Right renal pelvis (tissue), 4 donors: ENCODE results near the gene SYT6. TPM values are rescaled to one million over a fixed set of nuclear protein-coding genes. Genes with fewer than 3 reads are reported as not detected.

Experiments used
- DNase-seq, 4 donors: peaks; one replicate each; pipeline ENCODE4 v3.0.0-alpha.2; 2013; ENCODE audit warnings: low read depth in 4 of 4, low spot score in 3 of 4, missing footprints in 1 of 4
- polyA plus RNA-seq, 4 donors: library from polyadenylated mRNA; unstranded; fragments of 120-200 nt; gene quantifications; one replicate each; pipeline ENCODE4 v1.2.1, GENCODE V29; 2013; ENCODE audit not compliant: insufficient read length in 4 of 4

Gene SYT6
- polyA plus RNA-seq, 4 donors = 1.3 to 1.7 (median 1.5) TPM

DNA sequence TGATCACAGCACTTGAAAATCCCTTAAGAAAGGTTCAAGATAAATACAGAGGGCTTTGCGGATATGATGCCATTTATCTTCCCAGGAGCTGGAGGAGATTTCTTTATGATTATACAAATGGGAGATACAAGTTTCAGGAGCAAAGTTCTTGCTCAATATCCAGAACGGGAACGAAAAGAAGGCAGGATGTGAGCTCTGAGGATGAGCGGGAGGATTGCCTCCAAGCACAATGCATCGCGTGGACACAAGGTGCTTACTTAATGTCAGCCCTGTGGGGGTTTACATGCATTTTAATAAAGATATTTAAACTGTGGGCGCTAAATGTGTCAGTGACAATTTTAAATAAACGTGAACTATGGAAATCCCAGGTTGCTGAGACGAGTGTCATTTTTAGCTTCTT lies 59.0 kb downstream of the SYT6 start:
- DNase-seq = no peak

DNA sequence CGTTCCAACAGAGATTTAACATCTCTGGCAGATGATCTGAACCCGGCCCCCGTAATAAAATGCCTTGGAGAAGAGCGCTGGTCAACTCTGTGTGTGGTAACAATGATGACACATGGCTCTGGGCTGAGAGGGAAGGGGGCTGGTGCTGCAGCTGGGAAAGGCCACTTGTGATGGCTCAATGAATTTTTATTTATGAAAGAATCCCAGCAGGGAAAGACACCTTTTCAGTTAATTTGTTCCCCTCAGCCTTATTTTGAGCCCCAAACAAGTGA lies 59.4 kb downstream of the SYT6 start:
- DNase-seq = no peak

DNA sequence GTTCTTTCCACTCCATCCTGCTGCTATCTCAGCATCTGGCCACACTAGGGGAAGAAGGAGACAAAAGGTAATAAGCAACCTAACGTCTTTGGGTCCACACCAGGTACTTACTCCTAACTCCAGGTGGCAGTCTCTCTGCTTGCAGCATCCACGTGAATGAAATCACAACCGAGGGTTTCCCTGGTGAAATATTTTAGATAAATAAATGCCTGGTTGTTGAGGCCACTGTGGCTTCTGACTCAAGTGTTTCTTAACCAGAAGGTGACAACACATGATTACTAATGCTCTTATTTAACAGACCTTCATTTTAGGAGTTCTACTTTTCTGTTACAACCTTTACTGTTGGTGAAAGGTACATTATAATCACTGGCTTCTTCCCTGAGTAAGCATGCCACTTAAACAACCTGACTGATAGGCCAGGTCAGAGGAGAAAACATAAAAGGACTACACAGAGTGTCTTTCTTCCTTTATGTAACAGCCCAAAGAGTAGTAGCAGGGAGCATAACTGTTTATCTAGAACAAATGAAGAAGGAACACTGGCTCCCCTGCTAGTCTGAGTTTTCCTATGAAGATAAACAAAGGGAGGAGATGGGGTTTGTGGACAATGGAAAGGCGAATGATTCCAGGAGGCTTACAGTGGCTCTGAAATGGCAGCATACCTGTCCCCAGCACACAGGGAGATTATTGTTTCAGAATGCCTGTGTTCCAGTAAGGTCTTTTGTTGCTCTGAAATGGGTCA lies 59.9 kb downstream of the SYT6 start:
- DNase-seq = no peak

DNA sequence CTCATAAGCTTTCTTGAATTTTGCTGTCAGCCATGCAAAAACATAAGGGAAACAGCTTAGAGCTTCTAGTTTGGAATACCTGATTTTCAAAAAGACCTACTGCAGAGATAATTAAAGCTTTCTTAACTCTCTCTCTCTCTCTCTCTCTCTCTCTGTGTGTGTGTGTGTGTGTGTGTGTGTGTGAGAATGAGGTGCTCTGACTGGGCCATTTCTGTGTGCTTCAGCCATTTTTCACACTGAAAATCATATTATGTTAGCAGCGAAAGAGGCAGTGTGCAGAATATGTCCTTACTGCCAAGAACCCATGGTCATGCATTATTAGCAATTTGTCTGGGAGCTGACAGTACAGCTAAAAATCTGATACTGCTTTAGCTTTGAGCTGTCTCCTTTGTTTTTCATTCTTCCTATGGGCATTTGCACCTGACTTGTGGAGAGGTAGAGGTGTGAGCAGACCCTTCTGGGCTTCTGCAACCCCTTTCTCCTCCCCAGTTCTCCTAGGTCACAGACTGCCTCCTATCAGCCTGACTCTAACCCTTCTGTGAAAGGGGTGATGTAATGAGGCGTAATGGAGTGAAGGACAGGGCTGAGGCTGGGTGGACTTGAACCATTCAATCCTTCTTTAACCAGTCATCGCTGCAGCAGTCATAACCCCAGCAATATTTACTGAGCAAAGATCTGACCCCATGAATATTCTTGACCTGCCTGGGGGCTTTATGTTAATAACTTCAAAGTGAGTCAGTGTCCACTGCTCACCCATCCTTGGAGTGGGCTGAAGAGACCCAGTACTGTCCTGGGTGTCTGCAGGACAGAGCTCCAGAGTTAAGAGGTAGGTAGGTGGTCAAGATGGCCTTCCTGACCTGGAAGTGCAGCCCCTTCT lies 61.2 kb downstream of the SYT6 start:
- no peak for DNase-seq

DNA sequence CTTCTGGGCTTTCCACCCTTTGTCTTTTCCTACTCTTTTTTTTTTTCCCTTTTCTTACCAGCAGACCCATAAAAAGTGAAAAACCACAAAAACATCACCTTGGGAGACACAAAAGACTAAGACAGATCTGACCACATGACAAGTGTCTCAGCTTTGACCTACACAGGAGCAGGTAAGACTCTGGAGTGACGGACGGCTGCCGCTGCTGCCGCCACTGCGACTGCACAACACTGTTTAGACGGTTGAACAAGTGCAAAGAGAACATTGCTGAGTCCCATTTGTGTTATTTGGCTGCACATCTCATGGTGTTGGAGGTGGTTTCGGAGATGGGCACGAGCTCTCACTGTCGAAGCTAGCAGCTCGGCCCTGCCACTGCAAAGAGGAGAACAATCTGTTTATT lies 62.0 kb downstream of the SYT6 start:
- DNase-seq = no peak

DNA sequence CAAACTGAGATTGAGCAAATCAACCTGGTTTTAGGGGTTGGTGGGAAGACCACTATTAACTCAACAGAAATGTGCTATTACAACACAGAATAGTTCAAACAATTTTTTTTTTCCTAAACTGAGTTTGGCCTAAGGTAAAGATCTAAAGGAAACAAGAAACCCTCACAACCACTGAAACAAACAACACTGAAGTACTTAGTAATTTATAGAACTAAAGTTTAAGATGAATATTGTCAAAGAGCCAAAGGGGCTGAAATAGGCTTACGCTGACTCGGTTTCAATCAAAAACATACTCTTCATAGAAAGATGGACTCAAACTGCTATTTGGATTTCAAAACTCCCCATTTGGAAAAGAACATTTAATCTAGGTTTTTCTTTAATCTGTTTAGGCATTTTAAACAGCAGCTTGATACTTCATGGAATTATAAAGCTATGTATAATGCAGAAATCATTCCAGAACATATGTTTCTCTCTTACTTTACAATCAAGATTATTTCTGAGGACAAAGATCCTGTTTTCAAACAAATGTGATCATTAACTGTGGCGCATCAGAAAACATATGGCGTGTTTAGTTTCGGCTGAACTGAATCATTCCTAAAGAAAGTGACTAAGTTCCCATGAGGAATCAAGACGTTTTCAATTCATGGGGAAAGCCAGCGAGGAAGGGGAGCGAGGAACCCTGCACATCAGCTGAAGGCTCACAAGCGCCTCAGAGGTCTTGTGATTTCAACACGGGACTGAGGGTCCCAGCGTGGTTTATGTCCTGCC lies 62.7 kb downstream of the SYT6 start:
- DNase-seq = no peak

DNA sequence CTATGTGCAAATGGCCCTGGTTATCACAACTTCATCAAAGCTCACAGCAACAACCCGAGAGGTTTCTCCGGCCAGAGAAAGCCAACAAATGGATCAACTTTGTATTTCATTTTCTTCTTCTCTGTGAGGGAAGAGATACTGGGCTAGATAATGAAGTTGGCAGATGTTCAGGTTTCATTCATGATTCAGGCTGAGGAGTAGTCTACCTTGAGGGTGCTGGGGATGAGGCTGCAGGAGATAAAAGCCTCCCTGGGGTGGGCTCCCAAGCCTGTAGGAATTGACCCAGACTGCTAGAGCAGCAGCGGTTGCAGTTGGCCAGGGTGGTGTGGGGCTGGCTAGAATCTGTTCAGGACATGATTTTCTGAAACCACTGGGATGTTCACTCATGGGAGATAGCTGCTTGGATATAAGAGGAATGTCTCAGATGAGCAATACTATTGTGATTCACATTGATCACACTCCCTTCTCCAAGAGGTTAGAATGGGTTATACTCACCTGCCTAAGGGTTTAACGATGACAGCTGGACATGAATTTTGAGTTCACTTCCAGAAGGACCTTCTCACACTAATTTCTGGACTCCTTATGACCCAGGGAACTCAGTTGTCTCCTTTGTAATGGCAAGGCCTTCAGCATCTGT lies 64.0 kb downstream of the SYT6 start:
- DNase-seq = no peak

DNA sequence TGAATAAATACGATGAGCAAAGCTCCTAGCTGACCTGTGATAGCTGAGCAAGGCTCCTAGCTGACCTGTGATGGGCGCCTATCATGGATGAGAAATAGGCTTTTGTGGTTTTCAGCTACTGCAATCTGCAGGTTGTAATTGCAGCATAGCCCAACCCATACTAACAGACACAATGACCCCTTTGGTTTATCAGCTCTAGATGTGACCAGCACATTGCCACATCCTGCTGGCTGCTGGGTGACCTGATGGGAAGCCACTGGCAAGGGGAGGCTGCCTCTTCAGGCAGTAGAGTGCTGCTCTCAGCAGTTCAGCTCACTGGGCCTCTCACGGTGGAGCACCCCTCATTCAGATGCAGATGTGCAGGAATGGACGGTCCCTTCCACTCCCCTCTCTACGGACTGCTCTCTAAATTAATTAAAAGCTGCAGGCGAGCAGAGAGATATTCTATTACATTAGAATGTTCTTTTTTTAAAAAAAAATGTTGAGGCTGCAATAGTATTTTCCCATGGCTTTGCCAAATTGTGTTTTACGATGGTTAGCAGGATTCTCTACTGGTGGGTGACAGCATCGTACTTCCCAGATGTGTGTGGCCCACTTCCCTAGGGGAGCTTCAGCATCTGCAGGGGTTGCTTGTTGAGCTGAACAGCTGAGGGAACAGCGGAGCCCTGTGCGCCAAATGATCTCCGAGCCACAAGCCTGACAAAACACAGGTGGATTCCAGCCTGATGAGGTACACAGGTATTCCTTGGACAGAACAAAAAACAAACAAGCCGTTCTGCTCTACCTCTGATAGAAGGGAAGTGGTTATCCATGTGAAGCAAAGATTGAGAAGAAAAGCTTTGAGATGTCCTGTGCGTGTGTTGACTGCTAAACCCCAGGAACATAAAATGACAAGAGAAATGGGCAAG lies 65.0 kb downstream of the SYT6 start:
- no peak for DNase-seq

DNA sequence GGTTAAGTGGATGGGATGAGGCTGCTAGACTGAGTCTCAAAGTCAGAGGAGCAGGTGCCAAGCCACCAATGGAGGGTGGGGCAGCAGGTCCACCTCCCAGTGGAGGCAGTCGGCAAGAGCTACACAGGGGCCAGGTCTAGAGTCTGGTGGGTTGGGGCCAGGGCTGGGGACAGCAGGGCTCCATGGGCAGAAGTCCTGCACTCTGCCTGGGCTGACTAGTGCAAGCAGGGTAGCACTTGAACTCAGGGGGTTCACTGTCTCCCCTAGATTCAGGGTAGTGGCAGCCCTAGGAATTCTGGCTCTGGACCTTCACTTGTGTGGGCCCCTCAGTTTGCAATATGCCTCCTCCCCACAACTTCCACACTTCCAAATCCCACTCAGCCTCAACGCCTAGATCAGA lies 66.2 kb downstream of the SYT6 start:
- no peak for DNase-seq

DNA sequence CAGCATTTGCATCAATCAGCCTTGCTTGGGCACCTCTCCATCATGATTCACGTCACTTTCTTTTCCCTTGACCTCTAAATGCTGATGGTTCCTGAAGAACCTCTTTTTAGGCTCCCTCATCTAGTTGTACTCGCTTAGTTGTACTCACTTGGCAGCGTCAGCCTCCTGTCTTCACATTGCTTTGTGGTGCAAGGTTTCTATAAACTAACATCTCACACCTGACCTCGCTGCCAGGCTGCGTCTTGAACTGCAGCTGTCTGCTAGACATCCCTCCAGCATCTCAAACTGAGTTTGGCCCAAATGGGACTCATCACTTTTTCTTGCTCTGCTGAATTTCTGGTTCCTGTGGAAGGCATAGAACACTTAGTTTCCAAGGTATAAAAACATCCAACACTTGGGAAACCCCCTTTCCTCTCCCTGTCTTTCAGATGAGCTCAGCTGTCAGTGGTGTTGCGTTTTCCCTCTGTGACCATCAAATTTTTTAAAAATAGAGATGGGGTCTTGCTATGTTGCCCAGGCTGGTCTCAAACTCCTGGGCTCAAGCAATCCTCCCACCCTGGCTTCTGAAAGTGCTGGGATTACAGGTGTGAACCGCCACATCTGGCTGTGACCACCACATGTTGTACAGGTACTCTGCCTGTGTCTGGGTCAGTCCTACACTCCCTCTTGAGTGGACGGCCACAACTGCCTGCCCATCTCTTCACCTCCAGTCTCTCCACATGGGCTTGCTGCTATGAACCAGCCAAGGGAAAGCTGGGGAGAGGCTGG lies 66.9 kb downstream of the SYT6 start:
- no peak for DNase-seq

DNA sequence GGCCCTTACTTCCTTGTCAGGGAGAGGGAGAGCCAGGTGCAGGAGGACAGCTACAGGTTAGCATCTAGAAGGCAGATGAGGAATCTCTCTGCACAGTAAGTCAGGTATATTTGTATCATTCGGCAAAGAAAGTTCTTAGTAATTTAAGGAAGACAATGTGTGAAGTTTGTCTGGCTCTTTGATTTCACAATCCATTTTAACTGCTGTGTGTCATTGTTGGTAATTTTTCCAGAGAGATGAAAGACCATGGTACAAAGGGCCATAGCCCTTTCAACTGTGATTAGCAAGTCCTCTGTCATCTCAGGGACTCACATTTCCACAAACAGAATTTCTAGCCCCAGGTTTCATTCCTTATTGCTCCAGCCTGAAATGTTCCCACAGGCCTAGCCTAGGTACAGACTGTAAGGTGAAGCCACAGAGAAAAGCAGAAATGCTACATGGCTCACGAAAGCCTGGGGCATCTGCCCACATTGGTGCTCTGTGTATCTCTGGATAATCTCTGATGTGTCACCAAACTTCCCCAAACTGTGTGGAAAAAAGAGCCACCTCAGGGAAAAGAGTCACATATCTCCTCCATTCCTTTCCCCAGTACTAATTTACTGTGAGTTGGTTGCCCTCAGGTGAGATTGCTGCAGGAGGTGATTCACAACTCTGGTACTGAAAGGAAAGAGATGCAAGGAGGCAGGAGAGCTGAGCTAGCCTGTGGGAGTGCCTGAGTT lies 70.6 kb downstream of the SYT6 start:
- DNase-seq = no peak

DNA sequence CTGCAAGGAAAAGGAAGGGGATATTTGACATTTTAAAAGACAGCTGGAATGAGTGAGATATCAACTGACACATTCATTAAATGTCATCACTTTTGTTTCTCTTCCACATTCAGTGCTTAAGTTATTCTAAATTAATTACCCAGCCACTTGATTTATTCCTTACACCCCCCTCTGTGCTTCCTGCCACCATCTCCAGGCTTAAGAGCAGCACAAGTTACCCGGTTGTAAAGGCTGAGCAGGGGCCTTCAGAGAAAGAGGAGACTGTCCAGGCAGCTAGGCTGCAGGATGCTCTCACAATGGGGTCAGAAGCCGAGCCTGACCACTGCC lies 71.4 kb downstream of the SYT6 start:
- DNase-seq = no peak

DNA sequence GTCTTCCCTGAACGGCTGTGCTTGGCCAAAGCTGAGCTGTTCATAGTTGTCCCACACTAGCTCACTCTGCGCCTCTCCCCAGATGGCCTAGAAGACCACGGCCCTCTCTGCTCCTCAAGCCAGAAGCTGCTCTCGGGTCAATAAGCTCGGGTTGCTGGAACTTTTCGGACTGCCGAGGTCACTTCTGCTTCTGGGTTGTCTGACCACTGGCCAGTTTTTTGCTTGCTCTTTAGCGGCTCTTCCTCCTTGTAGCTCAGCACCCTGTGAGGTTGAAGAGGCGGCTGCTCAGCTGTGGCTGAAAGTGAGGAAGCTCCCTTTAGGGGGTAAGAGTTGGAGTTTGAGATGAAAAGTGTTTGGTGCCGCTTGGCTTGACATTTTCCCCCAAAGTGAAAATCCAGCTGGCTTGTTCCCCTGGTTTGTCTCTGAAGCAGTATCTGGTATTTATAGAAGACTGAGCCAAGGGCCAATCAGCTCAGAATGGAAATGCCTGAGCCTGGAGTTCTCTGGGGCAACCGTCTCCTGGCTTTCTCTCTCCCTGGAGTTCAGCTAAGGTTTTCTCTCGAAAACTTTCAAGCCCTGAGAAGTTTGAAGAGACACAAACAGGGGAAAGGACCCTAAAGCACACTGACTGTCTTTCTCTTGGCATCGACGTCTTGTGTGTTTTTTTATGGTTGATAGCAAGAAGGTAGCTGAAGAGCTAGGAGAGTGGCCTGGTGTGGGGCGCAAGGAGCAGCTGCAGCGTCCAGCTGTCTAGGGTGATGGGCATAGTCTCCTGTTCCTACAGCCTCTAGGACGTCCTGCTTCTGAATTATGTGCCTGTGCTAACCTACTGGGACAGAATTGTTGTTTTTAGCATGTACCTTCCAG lies 72.0 kb downstream of the SYT6 start:
- no peak for DNase-seq

DNA sequence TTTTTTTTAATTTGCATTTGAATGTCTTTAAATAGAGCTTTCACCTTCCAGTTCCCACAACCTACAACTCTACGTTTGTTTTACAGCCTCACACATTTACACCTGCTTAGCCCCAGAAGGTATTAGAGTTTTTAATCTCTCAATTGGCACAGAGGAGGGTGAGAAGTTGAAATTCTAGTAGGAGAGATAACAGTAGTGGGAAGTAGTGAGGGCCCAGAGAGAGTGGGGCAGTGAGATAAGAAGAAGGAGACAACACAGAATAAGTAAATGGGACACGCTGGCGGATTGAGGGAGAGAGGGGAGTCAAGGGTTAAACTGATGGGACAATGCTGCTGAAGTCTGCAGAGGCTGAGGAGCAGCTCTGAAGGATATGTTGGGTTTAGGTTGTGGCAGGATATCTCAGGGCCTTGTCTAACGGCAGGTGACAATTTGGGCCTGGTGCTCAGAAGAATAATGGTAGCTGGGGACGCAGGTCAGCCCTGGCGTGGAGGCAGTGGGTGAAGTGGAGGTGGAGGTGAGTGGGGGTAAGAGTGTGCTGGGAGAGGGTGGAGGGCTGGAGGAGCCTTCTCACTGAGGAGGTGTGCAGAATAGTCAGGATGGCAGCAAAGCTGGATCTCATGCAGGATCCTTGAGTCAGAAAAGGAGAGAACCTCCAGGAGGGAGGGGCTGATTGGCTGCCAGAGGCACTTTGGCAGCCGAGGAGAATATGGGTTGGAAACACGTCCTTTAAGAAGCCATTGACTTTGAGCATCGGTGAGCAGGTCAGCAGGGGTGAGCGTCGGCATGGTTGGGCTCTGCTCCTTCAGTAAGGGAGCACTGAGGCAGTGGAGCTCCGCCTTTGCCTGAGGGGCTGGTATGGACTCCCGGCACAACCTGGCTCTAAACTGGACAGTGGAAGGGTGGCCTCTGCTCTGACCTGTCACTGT lies 72.9 kb downstream of the SYT6 start:
- no peak for DNase-seq

DNA sequence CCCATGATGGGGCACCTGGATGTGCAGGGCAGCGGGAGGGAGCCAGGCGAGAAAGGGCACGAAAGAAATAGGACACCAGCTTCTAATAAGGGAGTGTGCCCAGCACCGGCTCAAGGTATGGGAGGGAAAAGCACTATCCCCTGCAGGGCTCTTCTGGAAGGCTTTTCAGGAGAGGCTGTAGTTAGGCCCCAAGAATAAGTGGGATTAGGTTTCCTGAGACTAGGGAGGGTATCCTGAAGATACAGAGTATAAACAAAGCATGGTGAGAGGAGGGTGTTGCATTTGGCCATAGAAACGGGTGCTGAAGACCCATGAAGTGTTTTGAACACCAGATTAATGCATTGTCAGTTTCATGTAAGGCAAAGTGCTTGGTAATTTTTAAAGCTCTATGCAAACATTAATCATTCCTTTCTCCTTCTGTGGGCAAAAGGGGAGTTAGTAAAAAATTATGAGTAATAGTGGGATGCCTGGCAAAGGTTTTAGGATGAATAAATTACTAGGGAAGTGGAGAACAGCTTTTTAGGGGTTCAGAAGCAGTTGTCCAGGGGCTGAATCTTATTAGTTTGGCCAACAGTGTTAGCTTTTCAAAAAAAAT lies 74.0 kb downstream of the SYT6 start:
- DNase-seq = no peak

DNA sequence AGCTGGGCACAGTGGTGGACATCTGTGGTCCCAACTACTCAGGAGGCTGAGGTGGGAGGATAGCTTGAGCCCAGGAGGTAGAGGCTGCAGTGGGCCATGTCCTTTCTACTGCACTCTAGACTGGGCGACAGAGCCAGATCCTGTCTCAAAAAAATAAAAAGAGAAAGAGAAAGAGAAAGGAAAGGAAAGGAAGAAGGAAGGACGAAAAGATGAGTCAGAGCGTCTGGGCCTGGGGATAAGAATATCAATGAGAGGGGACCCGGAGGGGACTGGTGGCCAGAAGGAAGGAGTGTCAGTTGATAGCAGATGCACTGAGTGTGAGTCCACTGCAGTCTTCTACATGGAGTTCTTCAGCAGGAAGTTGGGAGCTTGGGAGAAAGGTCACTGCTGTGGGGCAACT lies 75.6 kb downstream of the SYT6 start:
- DNase-seq = no peak
